Amniotic epithelial cell (primary cell): ENCODE data around the gene ZPLD1.

Experiments used
- DNase-seq: peaks from one replicate; pipeline ENCODE4 v3.0.0-alpha.2; 2010; ENCODE audit warnings: low read depth

ZPLD1 gene

GRCh38 chr3:102434715-102435114 is at the start of gene ZPLD1:
Gene ZPLD1 (plus strand): TSS chr3:102435015. CDS start chr3:102438488, 3,473 bp downstream.
- DNase-seq = no peak

- DNase-seq = no peak
Measured at GRCh38 chr3:102390171-102390864, 44.5 kb upstream of the ZPLD1 start.

GRCh38 chr3:102390916-102391315 is 43.9 kb upstream of the ZPLD1 start:
- no peak for DNase-seq

- no peak for DNase-seq
Measured at GRCh38 chr3:102391491-102391890, 43.3 kb upstream of the ZPLD1 start.

- no peak for DNase-seq
Measured at GRCh38 chr3:102394517-102394916, 40.3 kb upstream of the ZPLD1 start.

GRCh38 chr3:102398176-102398575 is 36.6 kb upstream of the ZPLD1 start:
- DNase-seq = no peak

GRCh38 chr3:102398666-102399065 is 36.1 kb upstream of the ZPLD1 start:
- DNase-seq = no peak

- DNase-seq = peak; percentile 6
Measured at GRCh38 chr3:102400142-102400541, 34.7 kb upstream of the ZPLD1 start.

GRCh38 chr3:102400766-102401165 is 34.0 kb upstream of the ZPLD1 start:
- DNase-seq = peak; percentile 42

- DNase-seq = no peak
Measured at GRCh38 chr3:102410616-102411015, 24.2 kb upstream of the ZPLD1 start.

GRCh38 chr3:102415553-102415952 is 19.3 kb upstream of the ZPLD1 start:
- DNase-seq = no peak

- DNase-seq = no peak
Measured at GRCh38 chr3:102419786-102420185, 15.0 kb upstream of the ZPLD1 start.

- DNase-seq = peak; percentile 30
Measured at GRCh38 chr3:102441832-102442231, 7.0 kb downstream of the ZPLD1 start.

- peak; percentile 34 for DNase-seq
Measured at GRCh38 chr3:102443021-102443420, 8.2 kb downstream of the ZPLD1 start.

- no peak for DNase-seq
Measured at GRCh38 chr3:102444101-102444500, 9.3 kb downstream of the ZPLD1 start.

GRCh38 chr3:102447272-102447671 is 12.5 kb downstream of the ZPLD1 start:
- DNase-seq = peak; percentile 55

- peak; percentile 16 for DNase-seq
Measured at GRCh38 chr3:102449341-102449740, 14.5 kb downstream of the ZPLD1 start.

GRCh38 chr3:102449930-102450329 is 15.1 kb downstream of the ZPLD1 start:
- no peak for DNase-seq

- DNase-seq = no peak
Measured at GRCh38 chr3:102450976-102451375, 16.2 kb downstream of the ZPLD1 start.

- DNase-seq = no peak
Measured at GRCh38 chr3:102451543-102451942, 16.7 kb downstream of the ZPLD1 start.

- DNase-seq = no peak
Measured at GRCh38 chr3:102454181-102454580, 19.4 kb downstream of the ZPLD1 start.

GRCh38 chr3:102457644-102458043 is 22.8 kb downstream of the ZPLD1 start:
- no peak for DNase-seq

- DNase-seq = no peak
Measured at GRCh38 chr3:102460579-102460978, 25.8 kb downstream of the ZPLD1 start.

- DNase-seq = no peak
Measured at GRCh38 chr3:102464261-102464660, 29.4 kb downstream of the ZPLD1 start.
